ENCODE data around the gene MAMLD1.
A peak's percentile ranks its signal among the peaks of the same experiment; 100 is the strongest.

The MAMLD1 gene

GRCh38 chrX:150357790-150358189 lies 5.3 kb upstream of the MAMLD1 start:
- no peak overlapping the region for H3K4me2 ChIP-seq (ENCODE audit: low read length)
- H3K36me3 ChIP-seq (ENCODE audit: control insufficient read depth, insufficient read depth, low read length) = no peaks in the 10 kb centered on the region
- no peaks in the 10 kb centered on the region for H3K79me2 ChIP-seq
- H3K4me3 ChIP-seq (ENCODE audit: low read depth, low read length) = no peak overlapping the region
- no peak overlapping the region for H2AFZ ChIP-seq
- TF ChIP-seq CTCF (IDR thresholded peaks at IDR 0.05) = no peak
- no peak overlapping the region for H3K9ac ChIP-seq
- no peaks in the 10 kb centered on the region for H3K27me3 ChIP-seq (ENCODE audit: control insufficient read depth, insufficient read depth, low read length)
- no peaks in the 10 kb centered on the region for H3K4me1 ChIP-seq
- no peak overlapping the region for H3K27ac ChIP-seq
- no peaks in the 10 kb centered on the region for H3K9me3 ChIP-seq (ENCODE audit: control insufficient read depth, low read length)

- Histone ChIP-seq H3K36me3 (ENCODE audit: control insufficient read depth, insufficient read depth, low read length) (no peaks in the 10 kb centered on the region), H3K79me2 (no peaks in the 10 kb centered on the region), H3K9ac (no peak overlapping the region), H3K27ac (no peak overlapping the region), H3K4me3 (ENCODE audit: low read depth, low read length) (no peak overlapping the region), H3K27me3 (ENCODE audit: control insufficient read depth, insufficient read depth, low read length) (no peaks in the 10 kb centered on the region), H2AFZ (no peak overlapping the region), H3K9me3 (ENCODE audit: control insufficient read depth, low read length) (no peaks in the 10 kb centered on the region), H3K4me1 (no peaks in the 10 kb centered on the region), H3K4me2 (ENCODE audit: low read length) (no peak overlapping the region)
- TF ChIP-seq CTCF (IDR thresholded peaks at IDR 0.05) = no peak
Observed at GRCh38 chrX:150358651-150359050, 4.5 kb upstream of the MAMLD1 start.

- H3K27ac ChIP-seq = no peak overlapping the region
- H3K9ac ChIP-seq = no peak overlapping the region
- TF ChIP-seq CTCF (IDR thresholded peaks at IDR 0.05) = no peak
- H3K36me3 ChIP-seq (ENCODE audit: control insufficient read depth, insufficient read depth, low read length) = no peaks in the 10 kb centered on the region
- no peak overlapping the region for H3K4me2 ChIP-seq (ENCODE audit: low read length)
- no peaks in the 10 kb centered on the region for H3K9me3 ChIP-seq (ENCODE audit: control insufficient read depth, low read length)
- H3K27me3 ChIP-seq (ENCODE audit: control insufficient read depth, insufficient read depth, low read length) = no peaks in the 10 kb centered on the region
- no peak overlapping the region for H3K4me3 ChIP-seq (ENCODE audit: low read depth, low read length)
- no peak overlapping the region for H2AFZ ChIP-seq
- no peaks in the 10 kb centered on the region for H3K79me2 ChIP-seq
- H3K4me1 ChIP-seq = no peaks in the 10 kb centered on the region
Observed at GRCh38 chrX:150360331-150360730, 2.8 kb upstream of the MAMLD1 start.

GRCh38 chrX:150361070-150361776 lies 1.9 kb upstream of the MAMLD1 start:
- H3K4me3 ChIP-seq (ENCODE audit: low read depth, low read length) = peak overlapping the region; percentile 53

More at GRCh38 chrX:150361070-150361776, 1.9 kb upstream of the MAMLD1 start:
- no peak for TF ChIP-seq CTCF (IDR thresholded peaks at IDR 0.05)
- Histone ChIP-seq H3K27me3 (ENCODE audit: control insufficient read depth, insufficient read depth, low read length) (no peaks in the 10 kb centered on the region), H3K4me1 (no peaks in the 10 kb centered on the region), H3K4me2 (ENCODE audit: low read length) (peak overlapping the region; percentile 88), H3K9ac (no peak overlapping the region), H2AFZ (peak overlapping the region; percentile 53), H3K79me2 (no peaks in the 10 kb centered on the region), H3K9me3 (ENCODE audit: control insufficient read depth, low read length) (no peaks in the 10 kb centered on the region), H3K27ac (no peak overlapping the region), H3K36me3 (ENCODE audit: control insufficient read depth, insufficient read depth, low read length) (no peaks in the 10 kb centered on the region)
